Astrocyte of the cerebellum (primary cell): ENCODE results near the gene DIPK1B.
"Not testable (repeated sequence)": the region's sequence is repeated elsewhere in the genome, so short reads cannot be mapped to it uniquely, and the experiment has no call there.

Experiments used
- DNase-seq: peaks from one replicate; pipeline ENCODE4 v3.0.0-alpha.2; 2011; ENCODE audit warnings: low read depth
- H3K4me3 ChIP-seq: 2 replicates; pipeline ENCODE4 v1.5.1; 2011; ENCODE audit warnings: mild to moderate bottlenecking, low read depth, low read length, moderate library complexity
- CTCF ChIP-seq: IDR thresholded peaks from 2 replicates; pipeline ENCODE4 v1.5.1; 2012; ENCODE audit warnings: low read length, low read depth, moderate library complexity, mild to moderate bottlenecking; ENCODE audit errors: missing control alignments
- in situ Hi-C: cut with HindIII; loops from 2 replicates; pipeline ENCODE4 v1.10.0; 2017; ENCODE audit warnings: low sequenced_read_pairs

The DIPK1B gene

GRCh38 chr9:136766410-136767120, 54.2 kb downstream of the DIPK1B start:
- DNase-seq, H3K4me3 ChIP-seq: not testable (repeated sequence)
- TF ChIP-seq CTCF = peak; percentile 33
- in situ Hi-C loops = loop anchor here (5.0 kb wide), 1 partner anchor 54 kb away; the partner anchor contains the start of gene DIPK1B

- no peak for DNase-seq
- in situ Hi-C loops = loop anchor here (5.0 kb wide), 1 partner anchor 57 kb away; the partner anchor contains the start of gene DIPK1B
- H3K4me3 ChIP-seq = no peak overlapping the region
Measured at GRCh38 chr9:136769710-136770191, 57.4 kb downstream of the DIPK1B start.

GRCh38 chr9:136771907-136772415, 59.6 kb downstream of the DIPK1B start:
- TF ChIP-seq CTCF = no peak
- no peak overlapping the region for H3K4me3 ChIP-seq
- no peak for DNase-seq
- in situ Hi-C loops = no loop called here

More at GRCh38 chr9:136769710-136770191, 57.4 kb downstream of the DIPK1B start:
- peak; percentile 55 for TF ChIP-seq CTCF

- H3K4me3 ChIP-seq = no peak overlapping the region
- no peak for TF ChIP-seq CTCF
- in situ Hi-C loops = no loop called here
- DNase-seq = no peak
Measured at GRCh38 chr9:136773386-136774044, 61.1 kb downstream of the DIPK1B start.
